CD4-positive, alpha-beta T cell treated with Interferon gamma for 1 hour (primary cell): Measurements from ENCODE around the gene AP5Z1.

Experiments used
- DNase-seq: peaks from one replicate; pipeline ENCODE4 v3.0.0-alpha.2; 2020

The AP5Z1 gene

GRCh38 chr7:4766666-4767519 is 8.5 kb upstream of the AP5Z1 start:
- DNase-seq, result no peak

GRCh38 chr7:4768597-4769569 is 6.5 kb upstream of the AP5Z1 start:
- no peak for DNase-seq

- DNase-seq, result no peak
Observed at GRCh38 chr7:4769761-4770160, 5.7 kb upstream of the AP5Z1 start.

- no peak for DNase-seq
Observed at GRCh38 chr7:4770886-4771285, 4.5 kb upstream of the AP5Z1 start.

GRCh38 chr7:4771737-4772136 is 3.7 kb upstream of the AP5Z1 start:
- no peak for DNase-seq

GRCh38 chr7:4772306-4772705 is 3.1 kb upstream of the AP5Z1 start:
- DNase-seq, result no peak

- no peak for DNase-seq
Observed at GRCh38 chr7:4774007-4774406, 1.4 kb upstream of the AP5Z1 start.

- peak; percentile 40 for DNase-seq
Observed at GRCh38 chr7:4774658-4775249, 669 bp upstream of the AP5Z1 start.

- DNase-seq, result peak; percentile 38
Observed at GRCh38 chr7:4775848-4776623, 613 bp downstream of the AP5Z1 start.

- no peak for DNase-seq
Observed at GRCh38 chr7:4779118-4779517, 3.7 kb downstream of the AP5Z1 start.

GRCh38 chr7:4781366-4782069 is 6.1 kb downstream of the AP5Z1 start:
- DNase-seq, result no peak

- DNase-seq, result no peak
Observed at GRCh38 chr7:4782333-4783291, 7.2 kb downstream of the AP5Z1 start.

- DNase-seq, result no peak
Observed at GRCh38 chr7:4783292-4783652, 7.8 kb downstream of the AP5Z1 start.

GRCh38 chr7:4783762-4784351 is 8.4 kb downstream of the AP5Z1 start:
- no peak for DNase-seq

- DNase-seq, result no peak
Observed at GRCh38 chr7:4784799-4785198, 9.4 kb downstream of the AP5Z1 start.

GRCh38 chr7:4785371-4785770 is 9.9 kb downstream of the AP5Z1 start:
- no peak for DNase-seq

GRCh38 chr7:4786015-4786414 is 10.6 kb downstream of the AP5Z1 start:
- no peak for DNase-seq

- no peak for DNase-seq
Observed at GRCh38 chr7:4787541-4787940, 12.1 kb downstream of the AP5Z1 start.

GRCh38 chr7:4787947-4788626 is 12.7 kb downstream of the AP5Z1 start:
- DNase-seq, result no peak
